ENCODE measurements around the gene SBF1. TPM values are rescaled to one million over a fixed set of nuclear protein-coding genes. Genes with fewer than 3 reads are reported as not detected.

SBF1 gene
- total RNA-seq, 1 donor from 2014 or later, result 98.8 TPM

DNA sequence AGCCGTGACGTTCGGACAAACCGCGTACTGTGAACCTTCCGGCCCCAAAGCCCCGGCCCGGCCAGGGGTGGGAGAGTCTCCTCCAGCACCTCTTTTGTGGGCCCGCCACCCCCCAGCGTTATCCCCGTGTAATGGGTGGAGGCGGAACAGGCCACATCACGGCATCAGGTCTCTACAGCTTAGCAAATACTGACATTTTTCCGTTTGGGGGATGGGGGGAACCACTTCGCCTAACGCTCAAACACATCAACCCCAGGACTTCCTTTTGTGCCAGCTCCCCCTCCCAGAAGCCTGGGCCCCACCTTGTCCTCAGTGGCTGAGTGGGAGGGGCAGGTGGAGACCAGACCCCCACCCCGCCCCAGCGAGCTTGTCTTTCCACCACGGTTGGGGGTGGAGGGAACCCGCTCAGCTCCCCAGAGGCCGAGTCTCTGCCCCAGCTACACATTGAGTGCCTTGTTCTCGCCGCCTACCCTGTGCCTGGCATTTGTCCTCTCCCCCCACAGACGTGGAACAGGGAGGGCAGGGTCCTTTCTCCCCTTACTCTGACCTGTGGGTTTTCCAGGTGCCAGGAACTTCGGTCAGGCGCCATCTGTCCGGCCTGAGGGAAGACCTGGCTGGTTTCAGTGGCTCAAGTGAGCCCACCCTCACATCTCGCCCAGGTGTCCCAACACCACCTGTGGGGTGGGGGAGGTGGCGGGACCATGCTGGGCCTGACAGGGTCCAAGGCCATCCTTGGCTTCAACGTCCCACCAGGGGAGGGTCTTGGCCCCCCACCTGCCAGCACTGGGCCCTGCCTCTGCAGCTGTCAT is 29.6 kb downstream of the SBF1 start:
- Histone ChIP-seq H3K9me3 (no peaks in the 10 kb centered on the region), H3K27ac (no peak overlapping the region), H3K4me3 (no peak overlapping the region), H3K4me1 (no peaks in the 10 kb centered on the region), H3K27me3 (no peaks in the 10 kb centered on the region), H3K36me3 (peaks cover 49 to 52% of the 10 kb centered on the region in 2 donors)
- intact Hi-C loops (cut with DNase I), result no loop called here
- TF ChIP-seq, protein P1, sequence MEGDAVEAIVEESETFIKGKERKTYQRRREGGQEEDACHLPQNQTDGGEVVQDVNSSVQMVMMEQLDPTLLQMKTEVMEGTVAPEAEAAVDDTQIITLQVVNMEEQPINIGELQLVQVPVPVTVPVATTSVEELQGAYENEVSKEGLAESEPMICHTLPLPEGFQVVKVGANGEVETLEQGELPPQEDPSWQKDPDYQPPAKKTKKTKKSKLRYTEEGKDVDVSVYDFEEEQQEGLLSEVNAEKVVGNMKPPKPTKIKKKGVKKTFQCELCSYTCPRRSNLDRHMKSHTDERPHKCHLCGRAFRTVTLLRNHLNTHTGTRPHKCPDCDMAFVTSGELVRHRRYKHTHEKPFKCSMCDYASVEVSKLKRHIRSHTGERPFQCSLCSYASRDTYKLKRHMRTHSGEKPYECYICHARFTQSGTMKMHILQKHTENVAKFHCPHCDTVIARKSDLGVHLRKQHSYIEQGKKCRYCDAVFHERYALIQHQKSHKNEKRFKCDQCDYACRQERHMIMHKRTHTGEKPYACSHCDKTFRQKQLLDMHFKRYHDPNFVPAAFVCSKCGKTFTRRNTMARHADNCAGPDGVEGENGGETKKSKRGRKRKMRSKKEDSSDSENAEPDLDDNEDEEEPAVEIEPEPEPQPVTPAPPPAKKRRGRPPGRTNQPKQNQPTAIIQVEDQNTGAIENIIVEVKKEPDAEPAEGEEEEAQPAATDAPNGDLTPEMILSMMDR (IDR thresholded peaks at IDR 0.05), result no peak
- peak in 1 of 2 donors; percentile 6 for DNase-seq (ENCODE audit: low spot score in 2 of 2)

- no peaks in the 10 kb centered on the region for H3K9me3 ChIP-seq
- no peaks in the 10 kb centered on the region for H3K27me3 ChIP-seq
- TF ChIP-seq, protein P1 (IDR thresholded peaks at IDR 0.05), result no peak
- H3K27ac ChIP-seq, result no peak overlapping the region
- no peak overlapping the region for H3K4me3 ChIP-seq
- no peak for DNase-seq (ENCODE audit: low spot score in 2 of 2)
- H3K36me3 ChIP-seq, result peaks cover 49 to 52% of the 10 kb centered on the region in 2 donors
- intact Hi-C loops (cut with DNase I), result no loop called here
- H3K4me1 ChIP-seq, result no peaks in the 10 kb centered on the region
Observed at GRCh38 chr22:50444663-50445062, 30.2 kb downstream of the SBF1 start.

GRCh38 chr22:50443801-50444625 is 30.8 kb downstream of the SBF1 start:
- H3K27ac ChIP-seq, result no peak overlapping the region

DNA sequence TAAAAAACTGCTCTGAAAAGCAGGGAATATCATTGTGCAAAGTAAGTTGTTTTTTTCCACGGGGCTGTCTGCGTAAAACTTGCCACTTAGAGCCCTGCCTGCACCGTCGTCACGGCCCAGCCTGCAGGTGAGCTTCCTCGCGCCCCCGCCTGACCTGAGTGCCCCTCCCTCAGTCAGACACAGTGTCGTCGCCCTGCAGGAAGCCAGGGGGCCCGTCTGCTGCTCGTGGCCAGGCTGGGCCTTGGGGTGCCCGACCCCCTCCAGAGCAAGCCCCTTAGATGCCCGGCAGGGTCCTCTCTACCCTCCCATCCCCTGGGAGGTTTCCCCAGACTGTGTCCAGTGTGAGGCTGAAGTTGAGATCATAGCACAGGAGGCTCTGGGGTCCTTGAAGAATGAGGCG is 31.6 kb downstream of the SBF1 start:
- Histone ChIP-seq H3K36me3 (peaks cover 51 to 62% of the 10 kb centered on the region in 2 donors), H3K9me3 (no peaks in the 10 kb centered on the region), H3K27me3 (no peaks in the 10 kb centered on the region), H3K27ac (no peak overlapping the region), H3K4me1 (no peaks in the 10 kb centered on the region), H3K4me3 (no peak overlapping the region)
- peak in 1 of 2 donors; percentile 5 for DNase-seq (ENCODE audit: low spot score in 2 of 2)
- TF ChIP-seq, protein P1 (IDR thresholded peaks at IDR 0.05), result no peak
- intact Hi-C loops (cut with DNase I), result no loop called here

More at GRCh38 chr22:50443801-50444625, 30.8 kb downstream of the SBF1 start:
- Histone ChIP-seq H3K4me3 (no peak overlapping the region), H3K27me3 (no peaks in the 10 kb centered on the region), H3K9me3 (no peaks in the 10 kb centered on the region), H3K36me3 (peaks cover 52 to 58% of the 10 kb centered on the region in 2 donors), H3K4me1 (no peaks in the 10 kb centered on the region)
- TF ChIP-seq, protein P1 (IDR thresholded peaks at IDR 0.05), result no peak
- intact Hi-C loops (cut with DNase I), result no loop called here
- no peak for DNase-seq (ENCODE audit: low spot score in 2 of 2)

GRCh38 chr22:50441428-50441993 is 33.3 kb downstream of the SBF1 start:
- Histone ChIP-seq H3K36me3 (peaks cover 51 to 62% of the 10 kb centered on the region in 2 donors), H3K27ac (no peak overlapping the region), H3K9me3 (no peaks in the 10 kb centered on the region), H3K4me3 (no peak overlapping the region), H3K4me1 (no peaks in the 10 kb centered on the region), H3K27me3 (no peaks in the 10 kb centered on the region)
- peak in 1 of 2 donors; percentile 6 for DNase-seq (ENCODE audit: low spot score in 2 of 2)
- intact Hi-C loops (cut with DNase I), result no loop called here
- TF ChIP-seq, protein P1 (IDR thresholded peaks at IDR 0.05), result no peak
